ENCODE results near the gene MUC22. TPM values are rescaled to one million over a fixed set of nuclear protein-coding genes. Genes with fewer than 3 reads are reported as not detected.

Gene MUC22
- total and polyA plus RNA-seq, 2 of the 4 experiments (the other 2 are of a cell fraction), result 0.02 TPM; not detected in 1

GRCh38 chr6:30962716-30963115 lies 47.6 kb upstream of the MUC22 start:
- no peak overlapping the region for H3K56ac ChIP-seq (ENCODE audit: extremely low read depth, insufficient read depth, low read length)
- no peak overlapping the region for H4K8ac ChIP-seq (ENCODE audit: low read depth in 2 of 2, low read length in 2 of 2)
- intact Hi-C loops (cut with micrococcal nuclease) (no loop called here), in situ Hi-C loops (cut with MboI; ENCODE audit: low sequenced_read_pairs) (no loop called here), dilution Hi-C loops (cut with HindIII; ENCODE audit: low sequenced_read_pairs, unreplicated experiment) (no loop called here)
- no peak overlapping the region for H3K9ac ChIP-seq (ENCODE audit: low read depth, low read length)
- H4K5ac ChIP-seq (ENCODE audit: low read depth, low read length), result no peak overlapping the region
- H3K4ac ChIP-seq (ENCODE audit: low read depth, low read length), result no peak overlapping the region
- H3K79me1 ChIP-seq (ENCODE audit: low read depth in 1 of 2, low read length in 2 of 2), result no peaks in the 10 kb centered on the region
- H4K20me1 ChIP-seq (ENCODE audit: insufficient read depth, low read length), result no peaks in the 10 kb centered on the region
- H2AK9ac ChIP-seq (replicated peaks; ENCODE audit: low read depth, low read length, poor library complexity), result no peak overlapping the region
- H2BK20ac ChIP-seq (ENCODE audit: low read depth, low read length), result no peak overlapping the region
- H3K4me3 ChIP-seq (ENCODE audit: insufficient read depth, low read depth, low read length), result no peak overlapping the region
- no peak overlapping the region for H2AFZ ChIP-seq (replicated peaks; ENCODE audit: low read length, poor library complexity)
- H3K18ac ChIP-seq (ENCODE audit: low read depth, low read length), result no peak overlapping the region
- H3K9me3 ChIP-seq (ENCODE audit: control insufficient read depth, insufficient read depth, low read length), result no peaks in the 10 kb centered on the region; the same call in 1 of the 2 replicates
- CTCF ChIA-PET, result no interaction called here
- peaks cover 37% of the 10 kb centered on the region for H3K27me3 ChIP-seq (ENCODE audit: control insufficient read depth, insufficient read depth, low read length)
- POLR2A ChIA-PET (ENCODE audit: unreplicated experiment), result no interaction called here
- H3K4me2 ChIP-seq (ENCODE audit: low read depth, low read length), result no peak overlapping the region
- H3K36me3 ChIP-seq (ENCODE audit: control insufficient read depth, insufficient read depth, low read length), result no peaks in the 10 kb centered on the region
- no peaks in the 10 kb centered on the region for H3K4me1 ChIP-seq (ENCODE audit: control insufficient read depth, insufficient read depth, low read length)
- no peaks in the 10 kb centered on the region for H3K9me1 ChIP-seq (ENCODE audit: insufficient read depth, low read length)
- DNase-seq (no peak), ATAC-seq (ENCODE audit: low read depth) (no peak)
- H3K23ac ChIP-seq (ENCODE audit: low read depth, low read length), result no peak overlapping the region
- no TSS peak for BruUV-seq (replicated peaks)
- no peak overlapping the region for H3K14ac ChIP-seq (replicated peaks; ENCODE audit: low read depth, low read length)
- no peak overlapping the region for H2BK120ac ChIP-seq (ENCODE audit: low read depth, low read length)
- no peak overlapping the region for H2BK15ac ChIP-seq (ENCODE audit: low read depth, low read length)
- TF ChIP-seq MAZ (IDR thresholded peaks at IDR 0.05; ENCODE audit: borderline replicate concordance, low read depth, low read length) (no peak), RFX5 (IDR thresholded peaks at IDR 0.05; ENCODE audit: low read depth, low read length) (no peak)
- H4K91ac ChIP-seq (ENCODE audit: insufficient read depth, low read depth, low read length), result no peak overlapping the region
- no peak overlapping the region for H2BK5ac ChIP-seq (ENCODE audit: low read depth, low read length, poor library complexity, severe bottlenecking)
- H3K27ac ChIP-seq (ENCODE audit: insufficient read depth, low read length), result no peak overlapping the region
- H2AK5ac ChIP-seq (ENCODE audit: low read depth, low read length), result no peak overlapping the region

All from IMR-90 (cell line).